GM23248 (cell line): ENCODE results near the gene CRTC2. TPM values are rescaled to one million over a fixed set of nuclear protein-coding genes. Genes with fewer than 3 reads are reported as not detected.

Experiments
- DNase-seq: peaks from one replicate; pipeline ENCODE4 v3.0.0-alpha.2; 2015
- H2AFZ ChIP-seq: fragments of 200-600 bp; sonication (generic); 2 replicates; pipeline ENCODE4 v1.6.1; 2016; ENCODE audit warnings: antibody characterized with exemption
- H3F3A ChIP-seq: fragments of 200-600 bp; sonication (generic); 2 replicates; pipeline ENCODE4 v1.6.1; 2016; ENCODE audit warnings: mild to moderate bottlenecking, antibody characterized with exemption, mixed run types; ENCODE audit not compliant: insufficient read depth
- H3K27ac ChIP-seq: fragments of 200-600 bp; sonication (generic); 2 replicates; pipeline ENCODE4 v1.5.1; 2016; ENCODE audit warnings: mild to moderate bottlenecking
- H3K27me3 ChIP-seq: fragments of 200-600 bp; sonication (generic); replicated peaks from 2 replicates; pipeline ENCODE4 v1.6.1; 2016; ENCODE audit warnings: mild to moderate bottlenecking; ENCODE audit not compliant: insufficient read depth
- H3K36me3 ChIP-seq: fragments of 200-600 bp; sonication (generic); 2 replicates; pipeline ENCODE4 v1.6.1; 2016; ENCODE audit warnings: low read depth, mild to moderate bottlenecking
- H3K4me1 ChIP-seq: fragments of 200-600 bp; sonication (generic); 2 replicates; pipeline ENCODE4 v1.6.1; 2016; ENCODE audit warnings: mild to moderate bottlenecking; ENCODE audit not compliant: insufficient read depth
- H3K4me2 ChIP-seq: fragments of 200-600 bp; sonication (generic); one replicate; pipeline ENCODE4 v1.6.1; 2016; ENCODE audit warnings: mild to moderate bottlenecking; ENCODE audit not compliant: unreplicated experiment
- H3K4me3 ChIP-seq: fragments of 200-600 bp; sonication (generic); 2 replicates; pipeline ENCODE4 v1.5.1; 2016; ENCODE audit warnings: mild to moderate bottlenecking
- H3K79me2 ChIP-seq: fragments of 200-600 bp; sonication (generic); 2 replicates; pipeline ENCODE4 v1.6.1; 2016; ENCODE audit warnings: mild to moderate bottlenecking; ENCODE audit not compliant: insufficient read depth
- H3K9ac ChIP-seq: fragments of 200-600 bp; sonication (generic); 2 replicates; pipeline ENCODE4 v1.6.1; 2016; ENCODE audit warnings: mild to moderate bottlenecking
- H3K9me2 ChIP-seq: fragments of 200-600 bp; sonication (generic); 2 replicates; pipeline ENCODE4 v1.6.1; 2016; ENCODE audit warnings: mixed run types, mild to moderate bottlenecking, moderate library complexity; ENCODE audit not compliant: insufficient read depth
- H3K9me3 ChIP-seq: fragments of 200-600 bp; sonication (generic); one replicate; pipeline ENCODE4 v1.6.1; 2017; ENCODE audit warnings: low read depth
- H4K20me1 ChIP-seq: fragments of 200-600 bp; sonication (generic); 2 replicates; pipeline ENCODE4 v1.6.0; 2016; ENCODE audit not compliant: insufficient read depth
- EZH2 ChIP-seq: fragments of 200-600 bp; sonication (generic); IDR thresholded peaks from 2 replicates; pipeline ENCODE4 v1.6.1; 2018; ENCODE audit warnings: antibody characterized with exemption, mild to moderate bottlenecking; ENCODE audit not compliant: insufficient read depth, poor library complexity, severe bottlenecking
- EZH2phosphoT487 ChIP-seq: fragments of 200-600 bp; sonication (generic); IDR thresholded peaks from 2 replicates; pipeline ENCODE4 v1.6.1; 2018; ENCODE audit warnings: antibody characterized with exemption, moderate library complexity, mild to moderate bottlenecking, low read depth; ENCODE audit not compliant: insufficient read depth
- WGBS, 2 experiments: methylation state at CpG; one replicate each; pipeline ENCODE4 v1.1.6; 2015 to 2017; ENCODE audit warnings: low lambda C conversion rate in 2 of 2, low coverage in 1 of 2; ENCODE audit errors: missing lambda C conversion rate in 2 of 2; 5-methylcytosine and 5-hydroxymethylcytosine counted together
- in situ Hi-C: fragments of 300-500 bp; cut with MboI; formaldehyde crosslinking; loops from 2 replicates; pipeline ENCODE4 v1.15.0; 2020
- polyA plus RNA-seq: library from polyadenylated mRNA; unstranded; fragments of >200 nt; fragmentation: Nextera tagmentation; extraction: Ambion mirVana; gene quantifications from 2 replicates; pipeline ENCODE4 v1.2.1, GENCODE V29; 2016
- total RNA-seq: library from RNA; depleted of rRNA; stranded (reverse); fragments of >200 nt; shearing (Covaris generic); gene quantifications from 2 replicates; pipeline ENCODE4 v1.2.3, GENCODE V29; 2014

Gene CRTC2
- total and polyA plus RNA-seq, 2 experiments from 2014 or later: 7.5 to 21.0 TPM

- no peaks in the 10 kb centered on the region for H4K20me1 ChIP-seq
- no peaks in the 10 kb centered on the region for H3K27me3 ChIP-seq
- in situ Hi-C loops: no loop called here
- peaks cover 3% of the 10 kb centered on the region; the same call in 1 of the 2 replicates for H3K4me1 ChIP-seq
- H3K4me2 ChIP-seq: peak overlapping the region; percentile 88
- WGBS, 2 experiments: 1 to 2% methylated on average over 19 to 76 of the region's 95 CpGs
- H3K9me3 ChIP-seq: no peaks in the 10 kb centered on the region
- peak overlapping the region; percentile 90 for H3K9ac ChIP-seq
- peak overlapping the region; percentile 77 for H3K27ac ChIP-seq
- TF ChIP-seq EZH2phosphoT487: no peak
- no peak for TF ChIP-seq EZH2
- H3K36me3 ChIP-seq: peaks cover 11% of the 10 kb centered on the region; the same call in 1 of the 2 replicates
- DNase-seq: peak; percentile 87
- H2AFZ ChIP-seq: peak overlapping the region; percentile 87
- H3K79me2 ChIP-seq: peaks cover 30% of the 10 kb centered on the region
- H3K4me3 ChIP-seq: peak overlapping the region; percentile 90
- no peaks in the 10 kb centered on the region for H3K9me2 ChIP-seq
- peaks cover 6% of the 10 kb centered on the region; the same call in 1 of the 2 replicates for H3F3A ChIP-seq
Observed at GRCh38 chr1:153945795-153946621, 12.4 kb downstream of the CRTC2 start.

GRCh38 chr1:153945131-153945794 lies 13.1 kb downstream of the CRTC2 start:
- peaks cover 3% of the 10 kb centered on the region; the same call in 1 of the 2 replicates for H3K4me1 ChIP-seq
- H4K20me1 ChIP-seq: no peaks in the 10 kb centered on the region
- WGBS, 2 experiments: 40 to 42% methylated on average over 11 to 12 of the region's 12 CpGs
- H3K79me2 ChIP-seq: peaks cover 28% of the 10 kb centered on the region
- peak overlapping the region; percentile 90 for H3K9ac ChIP-seq
- in situ Hi-C loops: no loop called here
- H3K36me3 ChIP-seq: peaks cover 5% of the 10 kb centered on the region; the same call in 1 of the 2 replicates
- H3K4me2 ChIP-seq: peak overlapping the region; percentile 88
- no peaks in the 10 kb centered on the region for H3K9me3 ChIP-seq
- peak overlapping the region; percentile 77 for H3K27ac ChIP-seq
- H3F3A ChIP-seq: peaks cover 6% of the 10 kb centered on the region; the same call in 1 of the 2 replicates
- H3K27me3 ChIP-seq: no peaks in the 10 kb centered on the region
- TF ChIP-seq EZH2phosphoT487 (no peak), EZH2 (no peak)
- peak; percentile 55 for DNase-seq
- peak overlapping the region; percentile 90 for H3K4me3 ChIP-seq
- peak overlapping the region; percentile 87 for H2AFZ ChIP-seq
- H3K9me2 ChIP-seq: no peaks in the 10 kb centered on the region

- in situ Hi-C loops: no loop called here
- Histone ChIP-seq H3K27ac (0 out of 2 replicates have a peak overlapping the region, but pooled peaks have one; percentile 77), H3K9ac (peak overlapping the region; percentile 90; the same call in 1 of the 2 replicates), H3K9me3 (no peaks in the 10 kb centered on the region), H4K20me1 (no peaks in the 10 kb centered on the region), H3K79me2 (peaks cover 23% of the 10 kb centered on the region), H3K4me3 (peak overlapping the region; percentile 90), H2AFZ (no peak overlapping the region), H3K4me1 (peaks cover 3% of the 10 kb centered on the region; the same call in 1 of the 2 replicates), H3K4me2 (peak overlapping the region; percentile 88), H3K27me3 (no peaks in the 10 kb centered on the region), H3F3A (0 out of 2 replicates have a peak, but pooled peaks cover 6% of the 10 kb centered on the region), H3K9me2 (no peaks in the 10 kb centered on the region), H3K36me3 (peaks cover under 1% of the 10 kb centered on the region; the same call in 1 of the 2 replicates)
- no peak for DNase-seq
- WGBS, 2 experiments: 72 to 75% methylated on average over 3 of the region's 3 CpGs
- TF ChIP-seq EZH2phosphoT487 (no peak), EZH2 (no peak)
Observed at GRCh38 chr1:153944827-153945117, 13.6 kb downstream of the CRTC2 start.

GRCh38 chr1:153944005-153944826 lies 14.2 kb downstream of the CRTC2 start:
- Histone ChIP-seq H4K20me1 (no peaks in the 10 kb centered on the region), H3K9ac (no peak overlapping the region), H3K27ac (no peak overlapping the region), H2AFZ (no peak overlapping the region), H3K9me3 (no peaks in the 10 kb centered on the region), H3K79me2 (peaks cover 22% of the 10 kb centered on the region), H3K4me2 (no peak overlapping the region), H3K36me3 (no peaks in the 10 kb centered on the region), H3F3A (0 out of 2 replicates have a peak, but pooled peaks cover 6% of the 10 kb centered on the region), H3K4me3 (no peak overlapping the region), H3K4me1 (peaks cover 3% of the 10 kb centered on the region; the same call in 1 of the 2 replicates), H3K27me3 (no peaks in the 10 kb centered on the region), H3K9me2 (no peaks in the 10 kb centered on the region)
- TF ChIP-seq EZH2phosphoT487: no peak
- no peak for TF ChIP-seq EZH2
- in situ Hi-C loops: no loop called here
- peak; percentile 32 for DNase-seq
- 84 to 87% methylated on average over 15 of the region's 15 CpGs for WGBS, 2 experiments
